Stimulated activated CD8-positive, alpha-beta memory T cell treated with anti-CD3 and anti-CD28 coated beads, Interleukin-4, amount 100 ng/mL, for 24 hours (primary cell): Measurements from ENCODE around the gene IGFBPL1.

Experiments
- DNase-seq: peaks from one replicate; pipeline ENCODE4 v3.0.0-alpha.2; 2020; ENCODE audit warnings: low read depth

IGFBPL1 gene

GRCh38 chr9:38432922-38433510 is 8.8 kb upstream of the IGFBPL1 start:
- no peak for DNase-seq

- DNase-seq: no peak
Observed at GRCh38 chr9:38431116-38431515, 6.9 kb upstream of the IGFBPL1 start.

GRCh38 chr9:38428062-38428461 is 3.8 kb upstream of the IGFBPL1 start:
- DNase-seq: no peak

GRCh38 chr9:38424918-38425317 is 664 bp upstream of the IGFBPL1 start:
- DNase-seq: no peak

GRCh38 chr9:38423273-38423972 is 831 bp downstream of the IGFBPL1 start:
- DNase-seq: no peak

GRCh38 chr9:38422555-38423260 is 1.5 kb downstream of the IGFBPL1 start:
- DNase-seq: no peak

- no peak for DNase-seq
Observed at GRCh38 chr9:38421498-38422211, 2.6 kb downstream of the IGFBPL1 start.

GRCh38 chr9:38419181-38419580 is 5.1 kb downstream of the IGFBPL1 start:
- DNase-seq: no peak

GRCh38 chr9:38418366-38418765 is 5.9 kb downstream of the IGFBPL1 start:
- no peak for DNase-seq

- DNase-seq: no peak
Observed at GRCh38 chr9:38417003-38417945, 7.0 kb downstream of the IGFBPL1 start.

GRCh38 chr9:38416461-38416860 is 7.8 kb downstream of the IGFBPL1 start:
- DNase-seq: no peak

GRCh38 chr9:38415856-38416255 is 8.4 kb downstream of the IGFBPL1 start:
- DNase-seq: no peak

GRCh38 chr9:38414040-38414723 is 10.1 kb downstream of the IGFBPL1 start:
- DNase-seq: no peak

GRCh38 chr9:38413283-38413682 is 11.0 kb downstream of the IGFBPL1 start:
- DNase-seq: no peak

GRCh38 chr9:38412751-38413150 is 11.5 kb downstream of the IGFBPL1 start:
- no peak for DNase-seq

GRCh38 chr9:38408719-38409118 is 15.5 kb downstream of the IGFBPL1 start:
- no peak for DNase-seq

- no peak for DNase-seq
Observed at GRCh38 chr9:38406476-38407186, 17.6 kb downstream of the IGFBPL1 start.

GRCh38 chr9:38405785-38406184 is 18.5 kb downstream of the IGFBPL1 start:
- DNase-seq: no peak

- DNase-seq: no peak
Observed at GRCh38 chr9:38404314-38404713, 19.9 kb downstream of the IGFBPL1 start.

GRCh38 chr9:38401994-38402393 is 22.3 kb downstream of the IGFBPL1 start:
- DNase-seq: no peak
